K562 (cell line): ENCODE results near the gene FBN3. TPM values are rescaled to one million over a fixed set of nuclear protein-coding genes. Genes with fewer than 3 reads are reported as not detected.

Experiments
- ATAC-seq: fragments of 200-7000 bp; cut with Tn5 transposase; 3 replicates; pipeline ENCODE4 v1.9.1; 2020; ENCODE audit warnings: moderate library complexity
- BruUV-seq: library from RNA; stranded (reverse); fragments of 400-500 nt; replicated peaks from 2 replicates; lab custom pipeline; 2021; lab: Mats Ljungman, UMichigan
- CTCF ChIA-PET: fragments of 300-600 bp; formaldehyde crosslinking; extraction: SDS; loops from one replicate; lab custom pipeline; 2021; ENCODE audit warnings: low intra/inter-chr PET ratio; lab: Yijun Ruan, JAX
- POLR2A ChIA-PET: fragments of 300-600, 350-650 bp; sonication (Branson Sonifier 250); formaldehyde crosslinking; extraction: SDS; loops from one replicate; lab custom pipeline; 2021; ENCODE audit warnings: antibody characterized with exemption, inconsistent platforms; lab: Yijun Ruan, JAX
- DNase-seq, 4 experiments: peaks; one replicate each; pipeline versions ENCODE4 v3.0.0 to v3.0.0-alpha.2; 2011 to 2018; ENCODE audit warnings: low spot score in 3 of 4, mixed read lengths in 3 of 4; ENCODE audit errors: extremely low read depth in 1 of 4
- FAIRE-seq: peaks from 2 replicates; lab custom pipeline; 2011; peaks lifted over from hg19 to GRCh38; lab: Jason Lieb, UNC
- H2AFZ ChIP-seq: 2 replicates; pipeline ENCODE4 v1.6.0; 2011; ENCODE audit warnings: low read depth, low read length, control low read depth, inconsistent platforms
- H3K27ac ChIP-seq: fragments of 200-600 bp; 3 replicates; pipeline ENCODE4 v1.8.0; 2011; ENCODE audit warnings: low read depth, mild to moderate bottlenecking, control low read depth, inconsistent platforms, low read length, moderate library complexity, mixed read lengths; ENCODE audit errors: extremely low read depth
- H3K27me3 ChIP-seq, 2 experiments: fragments of 300-600 bp in 1 of 2; 2 replicates in 1 of 2; 3 replicates in 1 of 2; pipeline versions ENCODE4 v1.6.0 to v1.8.0; 2011; ENCODE audit warnings: inconsistent platforms in 2 of 2, low read length in 2 of 2, mild to moderate bottlenecking in 1 of 2, mixed read lengths in 1 of 2, moderate library complexity in 1 of 2; ENCODE audit not compliant: control insufficient read depth in 2 of 2, insufficient read depth in 2 of 2
- H3K36me3 ChIP-seq: fragments of 300-600 bp; 3 replicates; pipeline ENCODE4 v1.8.0; 2011; ENCODE audit warnings: mild to moderate bottlenecking, low read length, inconsistent platforms; ENCODE audit not compliant: control insufficient read depth, insufficient read depth
- H3K4me1 ChIP-seq, 2 experiments: fragments of 200-600 bp in 1 of 2; replicated peaks in 1 of 2; 2 replicates in 1 of 2; 3 replicates in 1 of 2; pipeline versions ENCODE4 v1.5.1 to v1.8.0; 2011; ENCODE audit warnings: inconsistent platforms in 2 of 2, low read length in 2 of 2, mild to moderate bottlenecking in 1 of 2, mixed read lengths in 1 of 2, moderate library complexity in 1 of 2; ENCODE audit not compliant: control insufficient read depth in 2 of 2, insufficient read depth in 2 of 2
- H3K4me2 ChIP-seq: 2 replicates; pipeline ENCODE4 v1.6.1; 2011; ENCODE audit warnings: low read length, control low read depth, inconsistent platforms, mixed read lengths; ENCODE audit not compliant: insufficient read depth
- H3K4me3 ChIP-seq: fragments of 200-600 bp; sonication (generic), shearing (Covaris generic); 2 replicates; pipeline ENCODE4 v1.5.1; 2016; ENCODE audit warnings: control low read depth, inconsistent platforms
- H3K79me2 ChIP-seq: fragments of 200-600 bp; 3 replicates; pipeline ENCODE4 v1.8.0; 2011; ENCODE audit warnings: low read length, inconsistent platforms; ENCODE audit not compliant: control insufficient read depth, insufficient read depth
- H3K9ac ChIP-seq, 2 experiments: 2 replicates each; pipeline versions ENCODE4 v1.6.0 to v1.6.1; 2011; ENCODE audit warnings: low read depth in 2 of 2, low read length in 2 of 2, control low read depth in 1 of 2, inconsistent platforms in 1 of 2, mild to moderate bottlenecking in 1 of 2, mixed read lengths in 1 of 2; ENCODE audit not compliant: insufficient read depth in 1 of 2
- H3K9me1 ChIP-seq: one replicate; pipeline ENCODE4 v1.6.0; 2011; ENCODE audit warnings: inconsistent platforms, mild to moderate bottlenecking, low read length, moderate library complexity; ENCODE audit not compliant: control insufficient read depth, insufficient read depth
- H3K9me3 ChIP-seq: replicated peaks from 2 replicates; pipeline ENCODE4 v1.5.1; 2011; ENCODE audit warnings: low read depth, low read length, inconsistent platforms; ENCODE audit not compliant: control insufficient read depth, insufficient read depth
- H4K20me1 ChIP-seq: replicated peaks from 2 replicates; pipeline ENCODE4 v1.6.1; 2011; ENCODE audit warnings: low read length, inconsistent platforms, mixed read lengths; ENCODE audit not compliant: control insufficient read depth, insufficient read depth
- ATF7 ChIP-seq: fragments of 450-650 bp; IDR thresholded peaks from 2 replicates; pipeline ENCODE4 v1.7.1; 2014; ENCODE audit warnings: mild to moderate bottlenecking, moderate library complexity
- BDP1 ChIP-seq: IDR thresholded peaks from 3 replicates; pipeline ENCODE4 v1.6.1; 2011; ENCODE audit not compliant: insufficient read length, insufficient read depth
- ESRRA ChIP-seq: fragments of 450-650 bp; IDR thresholded peaks from 2 replicates; pipeline ENCODE4 v1.6.1; 2014; ENCODE audit warnings: low read depth, mild to moderate bottlenecking, moderate library complexity, borderline replicate concordance
- MLLT1 ChIP-seq, 2 experiments: fragments of 450-650 bp; IDR thresholded peaks; 2 replicates each; pipeline ENCODE4 v1.6.1; 2016
- ZBTB43 ChIP-seq: sonication (generic); formaldehyde crosslinking; IDR thresholded peaks from 2 replicates; pipeline ENCODE4 v1.8.0; 2023; ENCODE audit warnings: mild to moderate bottlenecking, missing genetic modification reagents
- ZEB2 ChIP-seq: fragments of 450-650 bp; IDR thresholded peaks from 2 replicates; pipeline ENCODE4 v1.6.1; 2016
- WGBS: fragments of 100-300 bp; shearing (Covaris generic); methylation state at CpG from one replicate; pipeline ENCODE4 v1.1.6; 2016; ENCODE audit warnings: low coverage, mixed read lengths; ENCODE audit not compliant: insufficient coverage; ENCODE audit errors: missing lambda C conversion rate; 5-methylcytosine and 5-hydroxymethylcytosine counted together
- in situ Hi-C: fragments of 300-500 bp; cut with MboI; formaldehyde crosslinking; loops from 4 replicates; pipeline ENCODE4 v1.15.0; 2018; ENCODE audit warnings: inconsistent platforms, mixed read lengths
- intact Hi-C: fragments of 100-400 bp; cut with micrococcal nuclease; formaldehyde crosslinking; loops from 2 replicates; pipeline ENCODE4 v1.14.2; 2022
- polyA plus RNA-seq, 8 experiments: library from polyadenylated mRNA; depleted of rRNA in 4 of 8; stranded (reverse) in 5 of 8; unstranded in 3 of 8; fragments of >200 nt; fragmentation: Nextera tagmentation in 2 of 8; fragmentation: Illumina TruSeq in 1 of 8; extraction: Ambion mirVana in 2 of 8; extraction: Trizol in 1 of 8; gene quantifications; 2 replicates each; pipeline versions ENCODE4 v1.2.1 to v1.2.3, GENCODE V29; 2011 to 2014; ENCODE audit warnings: inconsistent platforms in 1 of 8, missing spikeins in 1 of 8
- total RNA-seq, 7 experiments: library from RNA; depleted of rRNA in 6 of 7; stranded (reverse); fragments of >200 nt in 6 of 7; fragmentation: Illumina TruSeq in 2 of 7; extraction: Trizol in 2 of 7; gene quantifications; 2 replicates each; pipeline versions ENCODE4 v1.2.1 to v1.2.3, GENCODE V29; 2011 to 2021; ENCODE audit warnings: low replicate concordance in 1 of 7

The FBN3 gene
- total and polyA plus RNA-seq, 9 of the 15 experiments (the other 6 are each of a cell fraction or from before 2014, with no cell fraction given) = under 0.01 to 0.29 (median 0.01) TPM; not detected in 4

- TF ChIP-seq ZBTB43 (CRISPR knock-in tag) = no peak
- TF ChIP-seq MLLT1 (IDR thresholded peaks at IDR 0.05) = no peak
- no peak for TF ChIP-seq ZEB2
Observed at GRCh38 chr19:8167985-8168384, 18.6 kb upstream of the FBN3 start (continued).

GRCh38 chr19:8163759-8164158 lies 14.4 kb upstream of the FBN3 start:
- CTCF ChIA-PET = no interaction called here
- no peaks in the 10 kb centered on the region; a peak in 1 of 5 replicates for H3K27me3 ChIP-seq
- H3K4me2 ChIP-seq = no peak overlapping the region

More at GRCh38 chr19:8163759-8164158, 14.4 kb upstream of the FBN3 start:
- POLR2A ChIA-PET = interaction anchor here (0.6 to 0.7 kb wide), 3 partner anchors 62 to 149 kb away, joined by 3 to 4 read pairs (median 3); partner anchors contain the start of gene CCL25
- H2AFZ ChIP-seq = peak overlapping the region; percentile 19; the same call in 1 of the 2 replicates
- TF ChIP-seq ATF7 (peak; percentile 57), ESRRA (peak; percentile 41; the same call in 1 of the 2 replicates), BDP1 (no peak)
- H3K27ac ChIP-seq = no peak overlapping the region
- ATAC-seq (no peak), FAIRE-seq (no peak), DNase-seq (peak in 1 of 4 experiments; percentile 2)
- no peaks in the 10 kb centered on the region for H3K79me2 ChIP-seq
- in situ Hi-C loops (no loop called here), intact Hi-C loops (no loop called here)
- no TSS peak for BruUV-seq
- no peaks in the 10 kb centered on the region for H3K36me3 ChIP-seq
- WGBS = 39% methylated on average over 7 of the region's 7 CpGs
- H3K9ac ChIP-seq = no peak overlapping the region
- no peaks in the 10 kb centered on the region for H4K20me1 ChIP-seq
- peaks cover 0 to 4% of the 10 kb centered on the region in 2 experiments; a peak in 2 of 5 replicates for H3K4me1 ChIP-seq
- no peaks in the 10 kb centered on the region for H3K9me1 ChIP-seq
- H3K9me3 ChIP-seq = no peaks in the 10 kb centered on the region
- no peak overlapping the region for H3K4me3 ChIP-seq
